B cell (primary cell): ENCODE data around the gene NPFF. TPM values are rescaled to one million over a fixed set of nuclear protein-coding genes. Genes with fewer than 3 reads are reported as not detected.
A peak's percentile ranks its signal among the peaks of the same experiment; 100 is the strongest.

ENCODE experiments used
- ATAC-seq: fragments of 200-7000 bp; cut with Tn5 transposase; one replicate; pipeline ENCODE4 v1.10.0; 2021; ENCODE audit warnings: low read depth, mild to moderate bottlenecking, moderate number of reproducible peaks, moderate library complexity
- CTCF ChIA-PET: fragments of 350-600 bp; sonication (Branson Sonifier 250); formaldehyde crosslinking; loops from one replicate; lab custom pipeline; 2021; ENCODE audit warnings: antibody characterized with exemption, inconsistent platforms; lab: Charles Lee
- POLR2A ChIA-PET: fragments of 350-600 bp; sonication (Branson Sonifier 250); formaldehyde crosslinking; loops from one replicate; lab custom pipeline; 2021; ENCODE audit warnings: antibody characterized with exemption; lab: Charles Lee
- DNase-seq: peaks from one replicate; pipeline ENCODE4 v3.0.0; 2013
- H2AFZ ChIP-seq: 2 replicates; pipeline ENCODE4 v1.6.1; 2012; ENCODE audit warnings: mild to moderate bottlenecking, low read depth, low read length; ENCODE audit not compliant: insufficient read depth, poor library complexity, severe bottlenecking
- H3K27ac ChIP-seq, 2 donors: 1 replicate in 1 of 2; 2 replicates in 1 of 2; pipeline ENCODE4 v1.5.1; 2012 to 2013; ENCODE audit warnings: low read length in 2 of 2, mild to moderate bottlenecking in 2 of 2, moderate library complexity in 1 of 2
- H3K27me3 ChIP-seq, 4 experiments: fragments of 200-600 bp in 1 of 4; sonication (generic) in 1 of 4; replicated peaks in 1 of 4; 1 replicate in 2 of 4; 2 replicates in 2 of 4; pipeline versions ENCODE4 v1.6.1 to v1.7.0; 2013 to 2016; ENCODE audit warnings: low read length in 3 of 4, mild to moderate bottlenecking in 2 of 4, mixed read lengths in 1 of 4, moderate library complexity in 1 of 4; ENCODE audit not compliant: insufficient read depth in 4 of 4, control insufficient read depth in 3 of 4; ENCODE audit errors: control extremely low read depth in 1 of 4
- H3K36me3 ChIP-seq, 2 experiments: replicated peaks in 1 of 2; 1 replicate in 1 of 2; 2 replicates in 1 of 2; pipeline versions ENCODE4 v1.6.1 to v1.7.1; 2013; ENCODE audit warnings: low read length in 1 of 2; ENCODE audit not compliant: insufficient read depth in 2 of 2, control insufficient read depth in 1 of 2; ENCODE audit errors: control extremely low read depth in 1 of 2, extremely low read depth in 1 of 2
- H3K4me1 ChIP-seq, 2 donors: fragments of 200-600 bp in 1 of 2; sonication (generic) in 1 of 2; 1 replicate in 1 of 2; 2 replicates in 1 of 2; pipeline versions ENCODE4 v1.5.1 to v1.6.1; 2013 to 2017; ENCODE audit warnings: low read length in 2 of 2; ENCODE audit not compliant: control insufficient read depth in 2 of 2, insufficient read depth in 2 of 2
- H3K4me2 ChIP-seq: replicated peaks from 2 replicates; pipeline ENCODE3; 2012; ENCODE audit warnings: mild to moderate bottlenecking, low read depth, low read length; ENCODE audit not compliant: poor library complexity, severe bottlenecking
- H3K4me3 ChIP-seq, 5 experiments: fragments of 200-600 bp in 1 of 5; sonication (generic) in 1 of 5; 1 replicate in 3 of 5; 2 replicates in 2 of 5; pipeline versions ENCODE4 v1.5.1 to v1.7.0; 2011 to 2016; ENCODE audit warnings: low read length in 4 of 5, mild to moderate bottlenecking in 4 of 5, low read depth in 2 of 5, control low read depth in 1 of 5, moderate library complexity in 1 of 5; ENCODE audit not compliant: insufficient read depth in 1 of 5; ENCODE audit errors: control extremely low read depth in 1 of 5, extremely low read depth in 1 of 5
- H3K79me2 ChIP-seq: fragments of 200-600 bp; sonication (generic); one replicate; pipeline ENCODE4 v1.6.0; 2016; ENCODE audit warnings: low read length; ENCODE audit not compliant: control insufficient read depth, insufficient read depth
- H3K9ac ChIP-seq: fragments of 200-600 bp; sonication (generic); 2 replicates; pipeline ENCODE4 v1.6.1; 2017; ENCODE audit warnings: mild to moderate bottlenecking, low read length, moderate library complexity
- H3K9me3 ChIP-seq, 3 donors: one replicate each; pipeline versions ENCODE4 v1.6.1 to v1.7.1; 2013; ENCODE audit warnings: low read length in 2 of 3; ENCODE audit not compliant: control insufficient read depth in 2 of 3, insufficient read depth in 1 of 3; ENCODE audit errors: control extremely low read depth in 1 of 3
- H4K20me1 ChIP-seq: 2 replicates; pipeline ENCODE4 v1.6.0; 2012; ENCODE audit warnings: mild to moderate bottlenecking, low read length; ENCODE audit not compliant: insufficient read depth, control insufficient read depth, poor library complexity, severe bottlenecking
- H3K27ac Mint-ChIP-seq: one replicate; pipeline ENCODE4 v1.8.0; 2021; ENCODE audit warnings: mixed read lengths
- H3K27me3 Mint-ChIP-seq: one replicate; pipeline ENCODE4 v1.8.0; 2021; ENCODE audit warnings: mixed read lengths
- H3K4me1 Mint-ChIP-seq: one replicate; pipeline ENCODE4 v1.8.0; 2021; ENCODE audit warnings: mixed read lengths
- H3K4me3 Mint-ChIP-seq: one replicate; pipeline ENCODE4 v1.8.0; 2021; ENCODE audit warnings: mixed read lengths
- H3K9me3 Mint-ChIP-seq: one replicate; pipeline ENCODE4 v1.8.0; 2022; ENCODE audit warnings: mixed read lengths; ENCODE audit not compliant: insufficient read depth
- CTCF ChIP-seq: fragments of 200-600 bp; IDR thresholded peaks from one replicate; pipeline ENCODE4 v1.8.0; 2022; ENCODE audit warnings: antibody characterized with exemption, mild to moderate bottlenecking
- EZH2 ChIP-seq: IDR thresholded peaks from 2 replicates; pipeline ENCODE4 v1.6.1; 2012; ENCODE audit warnings: borderline replicate concordance, low read depth, mild to moderate bottlenecking, moderate library complexity, low read length; ENCODE audit not compliant: insufficient read depth, poor library complexity, severe bottlenecking
- WGBS: methylation state at CpG from one replicate; pipeline ENCODE4 v1.1.5; 2013; ENCODE audit warnings: missing lambda C conversion rate; ENCODE audit not compliant: insufficient coverage; 5-methylcytosine and 5-hydroxymethylcytosine counted together
- intact Hi-C: fragments of 100-400 bp; cut with micrococcal nuclease; formaldehyde crosslinking; loops from one replicate; pipeline ENCODE4 v1.10.0; 2022
- polyA plus RNA-seq: library from polyadenylated mRNA; depleted of rRNA; stranded (reverse); fragments of >200 nt; gene quantifications from 2 replicates; pipeline ENCODE4 v1.2.3, GENCODE V29; 2012
- total RNA-seq, 2 donors: library from RNA; stranded (reverse); fragments of 120-200 nt in 1 of 2; gene quantifications; 1 replicate in 1 of 2; 2 replicates in 1 of 2; pipeline versions ENCODE4 v1.2.3 to v1.2.4, GENCODE V29; 2013 to 2022

Gene NPFF
- total and polyA plus RNA-seq, 2 donors (not counting 1 experiment from before 2014, with no cell fraction given): 0.34 TPM; not detected in 1

- Histone ChIP-seq H3K4me2 (no peak overlapping the region), H3K9me3 (peaks cover 0 to 6% (median 0%) of the 10 kb centered on the region in 3 donors), H2AFZ (no peak overlapping the region), H4K20me1 (no peaks in the 10 kb centered on the region), H3K27ac (no peak overlapping the region), H3K4me1 (peaks cover 22 to 28% of the 10 kb centered on the region in 2 donors), H3K79me2 (peaks cover 21% of the 10 kb centered on the region), H3K36me3 (peaks cover 0 to 29% of the 10 kb centered on the region in 2 experiments), H3K4me3 (no peak overlapping the region), H3K27me3 (no peaks in the 10 kb centered on the region), H3K9ac (no peak overlapping the region)
- H3K4me3 Mint-ChIP-seq: peak overlapping the region; percentile 39
- H3K9me3 Mint-ChIP-seq: no peaks in the 10 kb centered on the region
- 94% methylated on average over 6 of the region's 10 CpGs for WGBS
- CTCF ChIA-PET: interaction anchor here (1.4 kb wide), 1 partner anchor 82 kb away, joined by 4 read pairs; no protein-coding TSS in a partner anchor
- no peaks in the 10 kb centered on the region for H3K27me3 Mint-ChIP-seq
- intact Hi-C loops: no loop called here
- ATAC-seq: no peak
- no peak for DNase-seq
- H3K4me1 Mint-ChIP-seq: peaks cover 31% of the 10 kb centered on the region
- no peak overlapping the region for H3K27ac Mint-ChIP-seq
- TF ChIP-seq EZH2: no peak
- no peak for TF ChIP-seq CTCF
- POLR2A ChIA-PET: no interaction called here
Observed at GRCh38 chr12:53502983-53503728, 4.1 kb downstream of the NPFF start.

GRCh38 chr12:53502331-53502730 lies 5.0 kb downstream of the NPFF start:
- H3K27ac ChIP-seq: no peak overlapping the region
- CTCF ChIA-PET: interaction anchor here (2.7 kb wide), 1 partner anchor 181 kb away, joined by 10 read pairs; the partner anchor contains the start of gene AAAS

More at GRCh38 chr12:53502331-53502730, 5.0 kb downstream of the NPFF start:
- H3K27me3 ChIP-seq: no peaks in the 10 kb centered on the region
- H4K20me1 ChIP-seq: no peaks in the 10 kb centered on the region
- Mint-ChIP-seq H3K27ac (peak overlapping the region; percentile 20), H3K27me3 (no peaks in the 10 kb centered on the region), H3K4me1 (peaks cover 29% of the 10 kb centered on the region), H3K4me3 (peak overlapping the region; percentile 39), H3K9me3 (no peaks in the 10 kb centered on the region)
- peaks cover 0 to 29% of the 10 kb centered on the region in 2 experiments for H3K36me3 ChIP-seq
- ATAC-seq (no peak), DNase-seq (no peak)
- H3K79me2 ChIP-seq: peaks cover 21% of the 10 kb centered on the region
- no peak overlapping the region for H3K4me3 ChIP-seq
- peak overlapping the region; percentile 85 for H3K4me2 ChIP-seq
- no peak for TF ChIP-seq CTCF
- no peak for TF ChIP-seq EZH2
- peaks cover 22 to 28% of the 10 kb centered on the region in 2 donors for H3K4me1 ChIP-seq
- 83% methylated on average over 2 of the region's 9 CpGs for WGBS
- no peak overlapping the region for H3K9ac ChIP-seq
- POLR2A ChIA-PET: no interaction called here
- intact Hi-C loops: no loop called here
- H3K9me3 ChIP-seq: peaks cover 0 to 6% (median 0%) of the 10 kb centered on the region in 3 donors
- no peak overlapping the region for H2AFZ ChIP-seq
